Endometrial microvascular endothelial cells (primary cell): Measurements from ENCODE around the gene MYCBP. TPM values are rescaled to one million over a fixed set of nuclear protein-coding genes. Genes with fewer than 3 reads are reported as not detected.
"Not testable (repeated sequence)": the region's sequence is repeated elsewhere in the genome, so short reads cannot be mapped to it uniquely, and the experiment has no call there.

Source experiments
- in situ Hi-C: cut with HindIII; loops from 2 replicates; pipeline ENCODE4 v1.10.0; 2017; ENCODE audit warnings: low sequenced_read_pairs, low pct_unique_long_range_greater_than_20kb; ENCODE audit errors: inconsistent ontology term
- total RNA-seq: library from RNA; depleted of rRNA; stranded (reverse); fragments of >200 nt; gene quantifications from one replicate; pipeline ENCODE4 v1.2.3, GENCODE V29; 2015; ENCODE audit errors: inconsistent ontology term

Gene MYCBP
- total RNA-seq = 23.0 TPM

- in situ Hi-C loops = no loop called here
Observed at GRCh38 chr1:38873027-38873969, at the start of gene MYCBP. Gene MYCBP (minus strand): TSS chr1:38873348. CDS start chr1:38873305, 43 bp downstream.

- in situ Hi-C loops = no loop called here
Observed at GRCh38 chr1:38919130-38919529, 46.0 kb upstream of the MYCBP start.

DNA sequence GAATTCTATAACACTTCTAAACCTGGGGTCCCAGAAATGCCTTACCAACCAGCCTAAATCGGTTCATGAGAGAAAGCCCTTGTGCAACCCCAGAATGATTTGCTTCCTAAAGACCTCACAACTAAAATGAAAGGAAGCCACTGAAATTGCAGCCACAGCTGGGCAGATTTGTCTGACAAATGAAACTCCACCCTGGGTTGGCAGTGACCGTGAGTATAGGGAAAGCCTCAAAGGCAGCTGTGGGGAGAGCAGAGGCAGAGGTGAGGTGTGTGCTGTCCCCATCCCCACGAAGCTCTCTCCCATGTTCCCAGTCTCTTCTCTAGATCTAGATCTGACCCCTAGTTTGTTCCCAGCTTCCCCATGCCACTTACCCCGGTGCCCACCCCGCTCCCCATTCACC is 45.4 kb upstream of the MYCBP start:
- in situ Hi-C loops = no loop called here

DNA sequence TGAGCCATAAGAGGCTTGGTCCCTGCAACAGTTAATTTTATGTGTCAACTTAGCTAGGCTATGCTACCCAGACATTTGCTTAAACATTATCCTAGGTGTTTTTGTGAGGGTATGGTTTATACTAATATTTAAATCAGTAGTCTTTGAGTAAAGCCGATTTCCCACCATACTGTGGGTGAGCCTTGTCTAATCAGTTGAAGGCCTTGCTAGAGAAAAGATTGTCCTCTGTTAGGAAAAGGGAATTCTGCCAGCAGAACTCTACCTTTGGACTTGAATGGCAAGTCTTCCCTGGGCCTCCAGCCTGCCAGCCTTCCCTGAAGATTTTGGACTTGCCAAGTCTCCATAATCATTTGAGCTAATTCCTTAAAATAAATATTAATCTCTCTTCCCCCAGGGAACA is 44.6 kb upstream of the MYCBP start:
- in situ Hi-C loops = no loop called here

DNA sequence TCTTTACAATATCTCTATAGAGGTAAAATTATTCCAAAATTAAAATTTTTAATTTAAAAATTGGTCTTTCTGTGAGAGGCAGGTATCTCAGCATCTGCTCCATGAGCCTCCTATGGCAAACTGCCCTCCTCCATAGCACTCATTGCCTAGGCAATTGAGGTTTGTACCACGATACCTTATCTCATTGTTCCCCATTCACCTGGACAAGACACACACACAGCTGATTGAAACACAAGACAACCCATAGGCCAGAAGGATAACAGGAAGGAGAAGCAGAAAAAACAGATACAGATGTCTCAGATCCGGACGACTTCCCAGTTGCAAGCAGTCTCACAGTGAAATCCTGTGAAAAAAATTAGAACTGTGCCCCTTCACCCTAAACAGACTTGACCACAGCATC is 44.2 kb upstream of the MYCBP start:
- in situ Hi-C loops = no loop called here

DNA sequence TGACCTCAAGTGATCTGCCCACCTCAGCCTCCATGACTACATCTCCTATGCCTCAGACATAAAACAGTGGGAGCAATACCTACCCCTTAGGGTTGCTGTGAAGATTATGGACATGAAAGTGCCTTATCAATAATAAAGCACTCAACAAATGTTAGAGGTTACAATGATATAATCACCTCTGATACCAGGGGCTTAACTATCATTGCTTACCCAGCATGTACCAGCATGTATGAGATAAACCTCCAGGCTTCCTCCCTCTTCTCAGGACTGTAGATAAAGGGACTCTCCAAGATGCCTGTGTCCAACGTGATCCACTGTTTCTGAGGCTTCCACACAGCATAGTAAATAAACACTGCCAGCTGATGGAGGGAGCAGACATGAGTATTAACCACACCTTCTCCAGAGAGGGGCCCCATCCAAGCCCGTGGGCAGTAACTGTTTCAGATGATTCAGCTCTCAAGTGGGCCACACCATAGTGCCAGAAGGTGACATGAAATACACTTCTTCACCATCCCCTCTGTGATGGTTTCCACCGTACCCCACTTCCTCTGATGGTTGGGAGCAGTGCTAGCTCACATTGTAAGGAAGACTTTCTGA is 42.3 kb upstream of the MYCBP start:
- in situ Hi-C loops = no loop called here

DNA sequence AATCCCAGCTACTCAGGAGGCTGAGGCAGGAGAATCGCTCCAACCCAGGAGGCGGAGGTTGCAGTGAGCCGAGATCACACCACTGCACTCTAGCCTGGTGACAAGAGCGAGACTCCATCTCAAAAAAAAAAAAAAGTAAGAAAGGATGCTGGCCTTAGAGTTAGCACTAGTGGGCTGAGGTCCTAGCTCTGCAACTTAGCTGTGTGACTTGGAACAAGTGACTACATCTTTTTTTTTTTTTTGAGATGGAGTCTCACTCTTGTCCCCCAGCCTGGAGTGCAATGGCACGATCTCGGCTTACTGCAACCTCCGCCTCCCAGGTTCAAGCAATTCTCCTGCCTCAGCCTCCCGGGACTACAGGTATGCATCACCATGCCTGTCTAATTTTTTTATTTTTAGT is 41.8 kb upstream of the MYCBP start:
- in situ Hi-C loops = not testable (repeated sequence)

DNA sequence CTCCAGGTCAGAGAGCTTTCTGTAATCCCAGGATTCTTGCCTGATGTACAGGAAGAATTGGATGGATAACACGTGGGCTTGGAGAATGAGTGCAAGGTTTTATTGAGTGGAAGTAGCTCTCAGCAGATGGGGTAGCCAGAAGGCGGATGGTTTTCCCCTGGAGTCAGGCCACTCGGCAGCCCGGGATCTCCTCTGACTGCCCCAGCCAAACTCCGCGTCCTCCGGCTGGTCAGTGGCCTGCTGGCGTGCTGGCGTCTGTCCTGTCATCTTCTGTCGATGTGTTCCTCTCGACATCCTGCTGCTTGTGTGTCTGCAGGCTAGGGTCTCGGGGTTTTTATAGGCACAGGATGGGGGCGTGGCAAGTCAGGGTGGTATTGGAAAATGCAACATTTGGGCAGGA is 35.7 kb upstream of the MYCBP start:
- in situ Hi-C loops = no loop called here

GRCh38 chr1:38905985-38906384 is 32.8 kb upstream of the MYCBP start:
- in situ Hi-C loops = no loop called here

DNA sequence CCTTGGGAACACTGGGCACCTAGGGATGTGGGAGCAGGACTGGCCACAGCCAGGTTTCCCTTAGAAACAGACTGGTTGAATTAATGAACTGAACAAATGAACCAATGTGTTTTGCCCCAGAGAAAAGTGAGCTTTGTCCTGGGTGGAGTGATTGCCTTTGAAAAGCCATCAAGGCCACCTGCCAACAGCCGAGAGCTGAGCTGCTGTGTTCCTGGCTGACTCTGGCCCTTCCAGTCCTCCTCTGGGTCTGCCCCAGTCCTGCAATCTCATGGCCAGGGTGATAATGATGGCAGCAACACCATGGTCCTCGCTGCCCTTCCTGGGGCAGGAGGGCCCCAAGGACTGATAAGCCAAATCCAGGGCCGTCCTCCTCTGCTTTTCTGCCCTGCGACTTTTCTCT is 26.4 kb upstream of the MYCBP start:
- in situ Hi-C loops = no loop called here

DNA sequence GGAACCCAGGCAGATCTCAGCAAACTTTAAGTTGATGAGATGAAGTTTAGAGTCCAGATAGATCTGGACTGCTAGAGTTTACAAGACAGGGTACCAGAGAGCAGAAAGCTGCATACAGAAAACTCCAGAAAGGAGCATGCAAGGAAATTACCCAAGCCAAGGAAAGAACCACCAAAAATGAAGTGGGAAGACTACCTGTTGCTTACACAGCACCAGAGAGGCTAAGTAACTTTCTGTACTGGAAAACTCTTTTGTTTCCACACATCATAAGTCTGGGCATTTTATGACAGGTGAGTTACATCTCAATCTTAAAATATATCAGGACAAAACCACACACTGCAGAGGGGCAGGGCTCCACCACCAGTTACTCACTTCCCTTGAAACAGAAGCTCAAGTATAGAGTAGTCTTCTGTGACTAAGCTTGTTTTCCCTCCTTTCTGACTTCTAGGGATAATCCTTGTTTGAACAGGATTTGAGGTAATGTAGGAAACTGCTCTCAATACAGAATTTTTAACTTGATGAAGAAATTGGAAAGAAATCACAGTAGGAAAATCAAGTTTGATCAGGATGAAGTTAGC is 25.6 kb upstream of the MYCBP start:
- in situ Hi-C loops = no loop called here

DNA sequence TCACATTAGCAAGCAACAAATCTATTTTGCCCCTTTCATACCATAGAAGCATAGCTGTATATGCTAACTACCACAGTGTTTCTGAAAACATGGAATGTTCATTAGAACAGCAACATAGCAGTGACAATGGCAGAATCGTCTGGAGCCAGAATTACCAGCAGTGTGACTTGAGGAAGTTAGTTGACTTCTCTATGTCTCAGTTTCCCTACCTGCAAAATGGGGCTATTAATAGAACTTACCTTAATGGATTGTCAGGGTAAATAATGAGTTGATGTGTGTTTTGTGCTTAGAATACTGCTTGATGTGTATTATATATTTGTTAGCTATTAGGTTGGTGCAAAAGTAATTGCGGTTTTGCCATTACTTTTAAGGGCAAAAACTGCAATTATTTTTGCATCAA is 23.0 kb upstream of the MYCBP start:
- in situ Hi-C loops = no loop called here

DNA sequence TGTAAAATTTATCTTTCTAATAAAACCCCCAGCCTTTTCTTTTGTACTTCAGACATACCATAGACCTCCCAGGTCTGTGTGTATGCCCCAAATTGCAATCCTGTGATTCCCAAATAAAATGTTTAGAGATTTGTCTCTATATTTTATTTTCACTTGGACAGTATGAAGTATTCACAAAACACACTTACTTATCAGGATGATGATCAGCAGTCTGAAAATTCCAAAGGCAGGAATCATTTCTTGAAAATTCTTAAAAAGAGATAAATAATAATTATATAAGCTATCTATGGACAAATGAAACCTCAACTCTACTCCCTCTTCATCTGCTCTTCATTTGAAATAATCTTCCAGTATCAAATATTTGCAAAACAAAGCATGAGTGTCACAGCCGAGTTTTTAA is 19.8 kb upstream of the MYCBP start:
- in situ Hi-C loops = no loop called here

DNA sequence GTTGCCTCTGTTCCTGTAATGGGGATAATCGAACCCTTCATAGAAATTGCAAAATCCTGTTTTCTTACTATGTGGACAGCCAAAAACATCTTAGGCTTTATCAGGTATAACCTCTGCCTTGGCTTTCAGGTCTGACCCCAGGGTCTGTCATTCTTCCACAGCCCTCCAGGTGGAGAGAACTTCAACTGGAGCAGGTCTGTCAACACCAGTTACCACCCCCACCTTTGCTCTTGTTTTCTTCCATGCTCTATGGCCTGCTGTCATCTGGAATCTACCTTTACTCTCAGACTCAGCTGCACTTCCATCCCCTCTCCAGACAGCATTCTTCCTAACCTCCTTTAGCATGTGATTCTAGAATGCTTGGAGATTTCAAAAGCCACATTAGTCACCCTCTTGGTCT is 18.6 kb upstream of the MYCBP start:
- in situ Hi-C loops = no loop called here

DNA sequence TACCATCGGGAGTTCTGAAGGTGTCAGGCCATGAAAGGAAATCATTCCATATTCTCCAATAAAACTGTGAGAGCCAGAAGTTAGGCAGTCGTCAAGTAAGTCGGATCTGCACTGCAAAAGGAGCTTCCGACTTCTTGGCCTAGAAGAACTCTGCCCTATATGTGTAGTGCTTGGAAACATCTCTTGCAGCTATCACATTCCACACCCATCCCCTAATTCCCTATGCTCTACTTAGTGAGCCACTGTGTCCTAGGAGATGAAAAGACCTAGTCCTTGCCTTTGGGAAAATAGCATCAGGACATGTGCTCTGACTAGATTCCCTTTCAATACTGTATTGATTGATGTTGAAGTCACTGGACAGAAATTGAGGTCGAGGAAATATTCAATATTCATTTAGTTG is 16.4 kb upstream of the MYCBP start:
- in situ Hi-C loops = no loop called here

GRCh38 chr1:38888423-38889333 is 15.5 kb upstream of the MYCBP start:
- in situ Hi-C loops = no loop called here

DNA sequence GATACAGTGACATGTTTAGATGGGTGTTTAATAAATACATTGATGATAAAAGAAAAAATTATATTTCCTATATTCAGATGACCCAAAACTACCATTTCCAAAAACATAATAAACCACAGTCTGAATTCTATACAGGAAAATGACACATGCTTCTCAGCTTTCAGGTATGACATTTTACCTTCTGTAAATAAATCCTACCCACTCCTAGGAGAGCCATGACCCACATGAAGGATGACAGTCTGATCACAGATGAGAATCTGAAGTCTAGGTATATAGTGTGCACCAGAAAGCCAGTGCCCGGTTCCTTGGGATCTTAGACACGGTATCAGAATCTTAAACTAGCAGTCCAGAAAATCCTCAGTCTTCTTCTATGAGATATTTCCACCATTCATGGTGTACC is 11.9 kb upstream of the MYCBP start:
- in situ Hi-C loops = no loop called here

- in situ Hi-C loops = no loop called here
Observed at GRCh38 chr1:38881487-38881886, 8.3 kb upstream of the MYCBP start, which contains the start of gene GJA9. Gene GJA9 (minus strand): TSS chr1:38881587. CDS start chr1:38876098, 5,489 bp downstream.

DNA sequence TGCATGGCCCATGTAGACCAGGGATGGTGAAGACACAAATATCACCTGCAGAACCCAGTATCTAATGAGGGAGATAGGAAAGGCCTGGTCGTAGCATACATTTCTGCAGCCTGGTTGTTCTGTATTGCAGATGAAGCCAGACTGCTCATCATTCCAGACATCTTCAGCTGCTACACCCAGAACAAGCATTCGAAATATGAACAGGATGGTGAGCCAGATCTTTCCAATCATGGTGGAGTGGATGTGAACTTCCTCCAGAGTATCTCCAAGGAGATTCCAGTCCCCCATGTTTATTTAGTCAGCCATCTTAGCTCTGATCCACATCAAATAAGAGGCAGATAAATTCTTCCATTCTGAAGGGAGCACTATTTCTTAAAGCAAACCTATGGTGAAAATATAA is 2.7 kb upstream of the MYCBP start:
- in situ Hi-C loops = no loop called here
